Mesenchymal stem cell (in vitro differentiated cells and primary cell): ENCODE measurements around the gene WEE1.
A peak's percentile ranks its signal among the peaks of the same experiment; 100 is the strongest.
"Not testable (repeated sequence)": the region's sequence is repeated elsewhere in the genome, so short reads cannot be mapped to it uniquely, and the experiment has no call there.

Experiments used
- DNase-seq: peaks from one replicate; pipeline ENCODE4 v3.0.0-alpha.2; 2013
- H2AFZ ChIP-seq: one replicate; pipeline ENCODE4 v1.6.1; 2013; ENCODE audit warnings: low read depth, mild to moderate bottlenecking, control low read depth, inconsistent platforms, low read length, moderate library complexity
- H2AK5ac ChIP-seq: 2 replicates; pipeline ENCODE4 v1.6.1; 2013; ENCODE audit warnings: low read length, moderate library complexity, mild to moderate bottlenecking, inconsistent platforms; ENCODE audit not compliant: severe bottlenecking
- H2BK120ac ChIP-seq: one replicate; pipeline ENCODE4 v1.6.1; 2013; ENCODE audit warnings: low read depth, mild to moderate bottlenecking, inconsistent platforms, low read length, moderate library complexity
- H2BK12ac ChIP-seq, 2 experiments: one replicate each; pipeline ENCODE4 v1.6.1; 2013; ENCODE audit warnings: inconsistent platforms in 2 of 2, low read length in 2 of 2, mild to moderate bottlenecking in 2 of 2, moderate library complexity in 2 of 2, control low read depth in 1 of 2
- H2BK15ac ChIP-seq: one replicate; pipeline ENCODE4 v1.6.1; 2013; ENCODE audit warnings: mild to moderate bottlenecking, low read depth, inconsistent platforms; ENCODE audit not compliant: poor library complexity, severe bottlenecking
- H2BK5ac ChIP-seq: 2 replicates; pipeline ENCODE4 v1.6.1; 2013; ENCODE audit warnings: low read depth, mild to moderate bottlenecking, low read length, control low read depth, inconsistent platforms; ENCODE audit not compliant: poor library complexity, severe bottlenecking
- H3K14ac ChIP-seq, 2 experiments: one replicate each; pipeline ENCODE4 v1.6.1; 2013; ENCODE audit warnings: inconsistent platforms in 2 of 2, low read length in 2 of 2, control low read depth in 1 of 2, mild to moderate bottlenecking in 1 of 2, moderate library complexity in 1 of 2
- H3K18ac ChIP-seq, 2 experiments: one replicate each; pipeline ENCODE4 v1.6.1; 2013; ENCODE audit warnings: inconsistent platforms in 2 of 2, low read length in 2 of 2, control low read depth in 1 of 2, low read depth in 1 of 2, mild to moderate bottlenecking in 1 of 2
- H3K23ac ChIP-seq, 2 experiments: one replicate each; pipeline ENCODE4 v1.6.1; 2013; ENCODE audit warnings: inconsistent platforms in 2 of 2, low read length in 2 of 2, mild to moderate bottlenecking in 2 of 2, moderate library complexity in 2 of 2, control low read depth in 1 of 2
- H3K27ac ChIP-seq: 2 replicates; pipeline ENCODE4 v1.5.1; 2013; ENCODE audit warnings: mild to moderate bottlenecking, moderate library complexity, low read length, control low read depth, inconsistent platforms; ENCODE audit not compliant: poor library complexity, severe bottlenecking
- H3K27me3 ChIP-seq, 2 experiments: 2 replicates each; pipeline versions ENCODE4 v1.6.1 to v1.7.0; 2013; ENCODE audit warnings: low read length in 2 of 2, mild to moderate bottlenecking in 2 of 2, moderate library complexity in 2 of 2, control low read depth in 1 of 2, inconsistent platforms in 1 of 2; ENCODE audit not compliant: control insufficient read depth in 1 of 2, insufficient read depth in 1 of 2
- H3K36me3 ChIP-seq, 2 experiments: 2 replicates each; pipeline versions ENCODE4 v1.6.1 to v1.7.0; 2013; ENCODE audit warnings: low read length in 2 of 2, control low read depth in 1 of 2, inconsistent platforms in 1 of 2, low read depth in 1 of 2, mild to moderate bottlenecking in 1 of 2; ENCODE audit not compliant: insufficient read depth in 2 of 2, control insufficient read depth in 1 of 2
- H3K4ac ChIP-seq, 2 experiments: one replicate each; pipeline ENCODE4 v1.6.1; 2013; ENCODE audit warnings: inconsistent platforms in 2 of 2, low read length in 2 of 2, mild to moderate bottlenecking in 2 of 2, moderate library complexity in 2 of 2, control low read depth in 1 of 2, low read depth in 1 of 2
- H3K4me1 ChIP-seq: 2 replicates; pipeline ENCODE4 v1.6.1; 2013; ENCODE audit warnings: low read depth, low read length, control low read depth; ENCODE audit not compliant: control insufficient read depth, insufficient read depth
- H3K4me2 ChIP-seq: 2 replicates; pipeline ENCODE4 v1.6.1; 2013; ENCODE audit warnings: low read length, mild to moderate bottlenecking, inconsistent platforms; ENCODE audit not compliant: poor library complexity, severe bottlenecking
- H3K4me3 ChIP-seq, 2 experiments: 2 replicates each; pipeline versions ENCODE4 v1.5.1 to v1.7.0; 2013; ENCODE audit warnings: low read length in 2 of 2, mild to moderate bottlenecking in 2 of 2, control low read depth in 1 of 2, low read depth in 1 of 2; ENCODE audit not compliant: insufficient read depth in 1 of 2
- H3K79me1 ChIP-seq: replicated peaks from 2 replicates; pipeline ENCODE4 v1.6.1; 2013; ENCODE audit warnings: mild to moderate bottlenecking, control low read depth, low read length, inconsistent platforms; ENCODE audit not compliant: poor library complexity, severe bottlenecking
- H3K9ac ChIP-seq: 2 replicates; pipeline ENCODE4 v1.7.0; 2013; ENCODE audit warnings: mild to moderate bottlenecking, low read length, moderate library complexity
- H3K9me3 ChIP-seq: 2 replicates; pipeline ENCODE4 v1.7.0; 2013; ENCODE audit warnings: mild to moderate bottlenecking, low read length; ENCODE audit not compliant: control insufficient read depth
- H4K8ac ChIP-seq: one replicate; pipeline ENCODE4 v1.6.1; 2013; ENCODE audit warnings: inconsistent platforms, mild to moderate bottlenecking, low read length, moderate library complexity
- H4K91ac ChIP-seq: one replicate; pipeline ENCODE4 v1.6.1; 2013; ENCODE audit warnings: mild to moderate bottlenecking, low read length, inconsistent platforms
- WGBS: methylation state at CpG from one replicate; pipeline ENCODE4 v1.1.7; 2013; ENCODE audit warnings: mixed read lengths; 5-methylcytosine and 5-hydroxymethylcytosine counted together

The WEE1 gene

GRCh38 chr11:9600644-9601036, 27.2 kb downstream of the WEE1 start:
- Histone ChIP-seq H2BK120ac (no peak overlapping the region), H2BK15ac (no peak overlapping the region), H2AFZ (no peak overlapping the region), H3K4me3 (no peak overlapping the region), H3K4me1 (peaks cover 8% of the 10 kb centered on the region), H3K27me3 (no peaks in the 10 kb centered on the region), H3K9ac (no peak overlapping the region), H3K9me3 (no peaks in the 10 kb centered on the region), H3K14ac (no peak overlapping the region), H2BK12ac (no peak overlapping the region), H3K23ac (no peak overlapping the region), H3K79me1 (no peaks in the 10 kb centered on the region), H3K4me2 (no peak overlapping the region), H4K8ac (no peak overlapping the region), H3K27ac (no peak overlapping the region), H2BK5ac (no peak overlapping the region), H3K18ac (no peak overlapping the region), H4K91ac (no peak overlapping the region), H3K36me3 (no peaks in the 10 kb centered on the region), H2AK5ac (no peak overlapping the region), H3K4ac (no peak overlapping the region)
- peak; percentile 45 for DNase-seq
- 81% methylated on average over 4 of the region's 4 CpGs for WGBS

- H3K27ac ChIP-seq, result peak overlapping the region; percentile 76
Observed at GRCh38 chr11:9601037-9601875, 27.8 kb downstream of the WEE1 start.

DNA sequence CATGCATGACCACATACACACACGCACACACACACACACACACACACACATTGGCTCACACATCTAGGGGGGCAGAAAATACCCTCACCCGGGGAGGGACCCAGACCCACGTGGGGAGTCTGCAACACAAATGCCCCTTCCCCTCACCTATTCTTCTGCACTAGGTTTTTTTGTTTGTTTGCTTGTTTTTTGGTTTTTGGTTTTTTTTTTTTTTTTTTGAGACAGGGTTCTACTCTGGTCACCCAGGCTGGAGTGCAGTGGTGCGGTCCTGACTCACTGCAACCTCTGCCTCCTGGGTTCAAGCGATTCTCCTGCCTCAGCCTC, 28.4 kb downstream of the WEE1 start:
- Histone ChIP-seq H2BK15ac (no peak overlapping the region), H3K4ac (no peak overlapping the region), H2BK5ac (no peak overlapping the region), H3K4me2 (no peak overlapping the region), H3K23ac (no peak overlapping the region), H3K18ac (peak overlapping the region in 1 of 2 experiments; percentile 13), H3K4me3 (no peak overlapping the region), H3K4me1 (peaks cover 8% of the 10 kb centered on the region), H3K36me3 (no peaks in the 10 kb centered on the region), H3K14ac (no peak overlapping the region), H4K8ac (peak overlapping the region; percentile 14), H4K91ac (peak overlapping the region; percentile 62), H2BK120ac (no peak overlapping the region), H2BK12ac (peak overlapping the region in 1 of 2 experiments; percentile 7), H3K79me1 (no peaks in the 10 kb centered on the region), H3K27me3 (no peaks in the 10 kb centered on the region), H2AFZ (no peak overlapping the region), H2AK5ac (no peak overlapping the region), H3K9ac (no peak overlapping the region), H3K9me3 (no peaks in the 10 kb centered on the region), H3K27ac (peak overlapping the region; percentile 76)
- WGBS, result 100% methylated on average over 3 of the region's 5 CpGs
- DNase-seq, result no peak

More at GRCh38 chr11:9601037-9601875, 27.8 kb downstream of the WEE1 start:
- Histone ChIP-seq H3K4me1 (peaks cover 8% of the 10 kb centered on the region), H3K9ac (no peak overlapping the region), H3K27me3 (no peaks in the 10 kb centered on the region), H3K14ac (no peak overlapping the region), H2BK12ac (peak overlapping the region; percentile 7 to 69), H2BK120ac (peak overlapping the region; percentile 11), H2BK15ac (peak overlapping the region; percentile 87), H4K91ac (peak overlapping the region; percentile 91), H3K79me1 (no peaks in the 10 kb centered on the region), H3K36me3 (no peaks in the 10 kb centered on the region), H3K23ac (no peak overlapping the region), H2AK5ac (peak overlapping the region; percentile 49), H3K4ac (peak overlapping the region in 1 of 2 experiments; percentile 62), H3K4me3 (peak overlapping the region in 1 of 2 experiments; percentile 39), H2BK5ac (peak overlapping the region; percentile 1), H3K18ac (peak overlapping the region; percentile 55 to 82), H3K4me2 (peak overlapping the region; percentile 36), H3K9me3 (no peaks in the 10 kb centered on the region), H4K8ac (peak overlapping the region; percentile 95), H2AFZ (peak overlapping the region; percentile 11)
- peak; percentile 82 for DNase-seq
- 57% methylated on average over 7 of the region's 7 CpGs for WGBS

DNA sequence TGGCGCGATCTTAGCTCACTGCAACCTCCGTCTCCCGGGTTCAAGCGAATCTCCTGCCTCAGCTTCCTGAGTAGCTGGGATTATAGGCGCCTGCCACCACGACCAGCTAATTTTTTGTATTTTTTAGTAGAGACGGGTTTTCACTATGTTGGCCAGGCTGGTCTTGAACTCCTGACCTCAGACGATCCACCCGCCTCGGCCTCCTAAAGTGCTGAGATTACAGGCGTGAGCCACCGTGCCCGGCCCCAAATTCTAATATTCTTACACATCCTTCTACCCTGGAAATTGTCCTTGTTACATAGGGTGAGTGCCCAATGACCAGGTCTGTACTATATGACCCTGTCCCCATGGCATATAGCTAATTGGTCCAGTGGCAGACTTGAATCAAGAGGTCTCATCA, 29.7 kb downstream of the WEE1 start:
- not testable (repeated sequence) for H4K8ac ChIP-seq, H3K4ac ChIP-seq, H3K4me1 ChIP-seq, H2AK5ac ChIP-seq, H2BK120ac ChIP-seq, H3K4me2 ChIP-seq, H4K91ac ChIP-seq, H3K79me1 ChIP-seq, DNase-seq, H3K4me3 ChIP-seq, H3K23ac ChIP-seq, H2AFZ ChIP-seq, H3K27me3 ChIP-seq, H3K9ac ChIP-seq, H2BK15ac ChIP-seq, H3K18ac ChIP-seq, H2BK12ac ChIP-seq, H3K9me3 ChIP-seq, H3K27ac ChIP-seq, H3K36me3 ChIP-seq, H3K14ac ChIP-seq, H2BK5ac ChIP-seq
- 97% methylated on average over 14 of the region's 14 CpGs for WGBS
